AG09319 (cell line): ENCODE data around the gene RAB4B.

ENCODE experiments used
- DNase-seq: peaks from one replicate; pipeline ENCODE4 v3.0.0-alpha.2; 2010; ENCODE audit warnings: low read depth; ENCODE audit errors: extremely low read depth
- CTCF ChIP-seq: IDR thresholded peaks from 2 replicates; pipeline ENCODE4 v1.5.1; 2011; ENCODE audit warnings: low read depth, mild to moderate bottlenecking, inconsistent platforms, low read length, moderate library complexity

The RAB4B gene

GRCh38 chr19:40786060-40787037, 8.3 kb downstream of the RAB4B start:
- no peak for DNase-seq
- TF ChIP-seq CTCF: no peak

- no peak for DNase-seq
- no peak for TF ChIP-seq CTCF
Observed at GRCh38 chr19:40791349-40791748, 13.3 kb downstream of the RAB4B start.

GRCh38 chr19:40791996-40792395, 13.9 kb downstream of the RAB4B start:
- no peak for TF ChIP-seq CTCF
- DNase-seq: no peak

GRCh38 chr19:40797166-40797962, 19.3 kb downstream of the RAB4B start:
- DNase-seq: no peak
- TF ChIP-seq CTCF: no peak

- DNase-seq: peak; percentile 22
- TF ChIP-seq CTCF: peak; percentile 54
Observed at GRCh38 chr19:40797963-40798682, 20.1 kb downstream of the RAB4B start.

- peak; percentile 99 for DNase-seq
- TF ChIP-seq CTCF: no peak
Observed at GRCh38 chr19:40798683-40799557, 20.9 kb downstream of the RAB4B start, which contains the start of gene EGLN2. Gene EGLN2, plus strand, starts transcription at chr19:40799191. Its CDS starts 1,382 bp downstream, at chr19:40800573.
